Naive B cell (primary cell): ENCODE measurements around the gene L3MBTL2. TPM values are rescaled to one million over a fixed set of nuclear protein-coding genes. Genes with fewer than 3 reads are reported as not detected.
A peak's percentile ranks its signal among the peaks of the same experiment; 100 is the strongest.

Experiments used
- ATAC-seq, 2 donors: fragments of 150-1000 bp; cut with Tn5 transposase; 2 replicates each; pipeline ENCODE4 v1.10.0; 2021; ENCODE audit warnings: low read depth in 2 of 2, mild to moderate bottlenecking in 2 of 2, moderate library complexity in 2 of 2
- DNase-seq: peaks from one replicate; pipeline ENCODE4 v3.0.0; 2022
- H3K27ac Mint-ChIP-seq, 6 donors: one replicate each; pipeline ENCODE4 v1.8.0; 2020 to 2022; ENCODE audit warnings: mild to moderate bottlenecking in 6 of 6, mixed read lengths in 6 of 6, moderate library complexity in 5 of 6, inconsistent platforms in 2 of 6
- H3K27me3 Mint-ChIP-seq, 3 donors: one replicate each; pipeline ENCODE4 v1.8.0; 2021 to 2022; ENCODE audit warnings: mixed read lengths in 3 of 3, mild to moderate bottlenecking in 1 of 3
- H3K36me3 Mint-ChIP-seq, 2 donors: one replicate each; pipeline ENCODE4 v1.8.0; 2020 to 2022; ENCODE audit warnings: mixed read lengths in 2 of 2, inconsistent platforms in 1 of 2, mild to moderate bottlenecking in 1 of 2
- H3K4me1 Mint-ChIP-seq, 3 donors: one replicate each; pipeline ENCODE4 v1.8.0; 2020 to 2022; ENCODE audit warnings: mixed read lengths in 3 of 3, inconsistent platforms in 1 of 3, mild to moderate bottlenecking in 1 of 3, moderate library complexity in 1 of 3
- H3K4me3 Mint-ChIP-seq, 8 donors: one replicate each; pipeline ENCODE4 v1.8.0; 2020 to 2022; ENCODE audit warnings: mild to moderate bottlenecking in 8 of 8, mixed read lengths in 8 of 8, moderate library complexity in 8 of 8, inconsistent platforms in 2 of 8
- H3K9me3 Mint-ChIP-seq, 7 donors: one replicate each; pipeline ENCODE4 v1.8.0; 2020 to 2022; ENCODE audit warnings: mixed read lengths in 7 of 7, mild to moderate bottlenecking in 5 of 7, inconsistent platforms in 2 of 7, moderate library complexity in 1 of 7
- polyA plus RNA-seq, 6 donors: library from polyadenylated mRNA; unstranded; fragments of 300-500 nt; fragmentation: Illumina TruSeq; gene quantifications; one replicate each; pipeline ENCODE4 v1.2.3, GENCODE V29; 2021; ENCODE audit warnings: low read depth in 6 of 6

Gene L3MBTL2
- polyA plus RNA-seq, 6 donors from 2014 or later, result 21.2 to 29.8 (median 22.4) TPM

DNA sequence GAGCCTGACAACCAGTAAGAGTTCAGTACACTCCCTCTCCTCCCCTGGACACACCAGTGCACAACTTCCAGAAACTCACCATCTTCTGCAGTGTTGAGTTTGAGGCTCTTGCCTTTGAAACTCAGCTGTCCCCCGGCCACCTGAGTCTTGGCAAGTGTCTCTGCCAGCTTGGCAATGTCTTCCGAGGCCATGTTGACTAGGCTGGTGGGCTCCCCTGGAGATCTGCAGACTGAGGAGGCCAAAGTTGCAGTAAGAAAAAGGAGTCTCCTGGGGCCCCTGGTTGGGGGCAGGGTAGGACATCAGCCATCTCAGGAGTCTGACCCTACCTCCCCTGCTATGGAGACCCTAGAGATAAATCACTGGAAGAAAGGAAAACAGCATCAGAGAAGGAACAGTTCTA lies 75.7 kb downstream of the L3MBTL2 start:
- Mint-ChIP-seq H3K27me3 (no peaks in the 10 kb centered on the region), H3K27ac (peak overlapping the region in 2 of 6 donors; percentile 77 to 91), H3K9me3 (no peaks in the 10 kb centered on the region), H3K4me3 (peak overlapping the region in 1 of 8 donors; percentile 30), H3K36me3 (peaks cover 18 to 19% of the 10 kb centered on the region in 2 donors), H3K4me1 (peaks cover 0 to 23% (median 18%) of the 10 kb centered on the region in 3 donors)
- DNase-seq (no peak), ATAC-seq (no peak)

Other genes with a start within 250 kb of the L3MBTL2 start
- 10 to 100 TPM; 17.0 to 41.3 (median 20.1) TPM for gene EP300, start 112.7 kb upstream of the L3MBTL2 start, polyA plus RNA-seq
- gene CHADL, start 35.6 kb downstream of the L3MBTL2 start, polyA plus RNA-seq, result not detected
- gene RANGAP1, start 80.9 kb downstream of the L3MBTL2 start, polyA plus RNA-seq, result 10 to 100 TPM in 4 of 6 donors, 1 to 10 TPM in 2; 4.2 to 20.8 (median 11.8) TPM
- 1 to 10 TPM in 5 of 6 donors, not detected in 1; 1.1 to 2.5 (median 1.8) TPM for gene ZC3H7B, start 96.2 kb downstream of the L3MBTL2 start, polyA plus RNA-seq
- 1 to 10 TPM in 5 of 6 donors, under 1 TPM in 1; 0.97 to 2.9 (median 2.6) TPM for gene TEF, start 176.6 kb downstream of the L3MBTL2 start, polyA plus RNA-seq
- 10 to 100 TPM; 14.0 to 24.0 (median 22.2) TPM for gene TOB2, start 241.5 kb downstream of the L3MBTL2 start, polyA plus RNA-seq